Naive thymus-derived CD4-positive, alpha-beta T cell (primary cell): Measurements from ENCODE around the gene RTEL1. TPM values are rescaled to one million over a fixed set of nuclear protein-coding genes. Genes with fewer than 3 reads are reported as not detected.
A peak's percentile ranks its signal among the peaks of the same experiment; 100 is the strongest.
"Not testable (repeated sequence)": the region's sequence is repeated elsewhere in the genome, so short reads cannot be mapped to it uniquely, and the experiment has no call there.

Experiments
- ATAC-seq: fragments of 150-1000 bp; cut with Tn5 transposase; 2 replicates; pipeline ENCODE4 v1.10.0; 2021; ENCODE audit warnings: mild to moderate bottlenecking, moderate library complexity
- CTCF ChIA-PET: fragments of 350-600 bp; sonication (Branson Sonifier 250); formaldehyde crosslinking; loops from one replicate; lab custom pipeline; 2021; ENCODE audit warnings: antibody characterized with exemption; lab: Charles Lee
- POLR2A ChIA-PET: fragments of 350-600 bp; sonication (Branson Sonifier 250); formaldehyde crosslinking; loops from one replicate; lab custom pipeline; 2021; ENCODE audit warnings: antibody characterized with exemption, inconsistent platforms; lab: Charles Lee
- DNase-seq, 9 donors: peaks; one replicate each; pipeline versions ENCODE4 v3.0.0 to v3.0.0-alpha.2; 2020 to 2022; ENCODE audit warnings: mixed read lengths in 1 of 9
- H3K27ac ChIP-seq: one replicate; pipeline ENCODE4 v1.7.0; 2013; ENCODE audit warnings: mild to moderate bottlenecking, low read depth, low read length, moderate library complexity
- H3K27me3 ChIP-seq, 2 donors: one replicate each; pipeline ENCODE4 v1.7.0; 2013; ENCODE audit warnings: low read length in 2 of 2, mild to moderate bottlenecking in 2 of 2, moderate library complexity in 2 of 2; ENCODE audit not compliant: control insufficient read depth in 2 of 2, insufficient read depth in 2 of 2
- H3K36me3 ChIP-seq, 3 experiments: 1 replicate in 2 of 3; 2 replicates in 1 of 3; pipeline ENCODE4 v1.7.0; 2013; ENCODE audit warnings: low read length in 3 of 3, mild to moderate bottlenecking in 3 of 3, moderate library complexity in 1 of 3; ENCODE audit not compliant: insufficient read depth in 3 of 3, control insufficient read depth in 2 of 3
- H3K4me1 ChIP-seq, 2 donors: one replicate each; pipeline ENCODE4 v1.7.0; 2013; ENCODE audit warnings: low read length in 2 of 2, mild to moderate bottlenecking in 2 of 2, moderate library complexity in 1 of 2; ENCODE audit not compliant: control insufficient read depth in 2 of 2, insufficient read depth in 2 of 2
- H3K4me3 ChIP-seq: 2 replicates; pipeline ENCODE4 v1.7.0; 2013; ENCODE audit warnings: mild to moderate bottlenecking, low read length
- H3K9me3 ChIP-seq, 3 experiments: 1 replicate in 2 of 3; 2 replicates in 1 of 3; pipeline ENCODE4 v1.7.0; 2013; ENCODE audit warnings: low read length in 3 of 3; ENCODE audit not compliant: control insufficient read depth in 2 of 3
- H3K27ac Mint-ChIP-seq, 9 donors: one replicate each; pipeline ENCODE4 v1.8.0; 2020 to 2022; ENCODE audit warnings: mixed read lengths in 9 of 9, mild to moderate bottlenecking in 8 of 9, moderate library complexity in 5 of 9, inconsistent platforms in 2 of 9
- H3K27me3 Mint-ChIP-seq, 5 donors: one replicate each; pipeline ENCODE4 v1.8.0; 2021 to 2022; ENCODE audit warnings: mixed read lengths in 5 of 5, mild to moderate bottlenecking in 1 of 5
- H3K36me3 Mint-ChIP-seq, 5 donors: one replicate each; pipeline ENCODE4 v1.8.0; 2020 to 2022; ENCODE audit warnings: mixed read lengths in 5 of 5, mild to moderate bottlenecking in 3 of 5, inconsistent platforms in 1 of 5
- H3K4me1 Mint-ChIP-seq, 7 donors: one replicate each; pipeline ENCODE4 v1.8.0; 2020 to 2022; ENCODE audit warnings: mixed read lengths in 7 of 7, mild to moderate bottlenecking in 3 of 7, inconsistent platforms in 1 of 7
- H3K4me3 Mint-ChIP-seq, 10 donors: one replicate each; pipeline ENCODE4 v1.8.0; 2020 to 2022; ENCODE audit warnings: mild to moderate bottlenecking in 10 of 10, mixed read lengths in 10 of 10, moderate library complexity in 6 of 10, inconsistent platforms in 2 of 10
- H3K9me3 Mint-ChIP-seq, 11 donors: one replicate each; pipeline ENCODE4 v1.8.0; 2020 to 2022; ENCODE audit warnings: mixed read lengths in 11 of 11, mild to moderate bottlenecking in 4 of 11, inconsistent platforms in 1 of 11, moderate library complexity in 1 of 11
- intact Hi-C, 2 donors: fragments of 100-400 bp; cut with micrococcal nuclease; formaldehyde crosslinking; loops; one replicate each; pipeline ENCODE4 v1.15.1; 2023
- polyA plus RNA-seq, 2 donors: library from polyadenylated mRNA; unstranded; fragments of 300-500 nt; fragmentation: Illumina TruSeq; gene quantifications; one replicate each; pipeline ENCODE4 v1.2.3, GENCODE V29; 2021
- total RNA-seq, 6 experiments: library from RNA in 5 of 6; stranded (reverse) in 5 of 6; gene quantifications; 1 replicate in 5 of 6; 2 replicates in 1 of 6; pipeline ENCODE4 v1.2.3 and lab custom pipeline; 2021 to 2026

Gene RTEL1
- total and polyA plus RNA-seq, 7 experiments from 2014 or later: 1.9 to 47.2 (median 31.6) TPM

DNA sequence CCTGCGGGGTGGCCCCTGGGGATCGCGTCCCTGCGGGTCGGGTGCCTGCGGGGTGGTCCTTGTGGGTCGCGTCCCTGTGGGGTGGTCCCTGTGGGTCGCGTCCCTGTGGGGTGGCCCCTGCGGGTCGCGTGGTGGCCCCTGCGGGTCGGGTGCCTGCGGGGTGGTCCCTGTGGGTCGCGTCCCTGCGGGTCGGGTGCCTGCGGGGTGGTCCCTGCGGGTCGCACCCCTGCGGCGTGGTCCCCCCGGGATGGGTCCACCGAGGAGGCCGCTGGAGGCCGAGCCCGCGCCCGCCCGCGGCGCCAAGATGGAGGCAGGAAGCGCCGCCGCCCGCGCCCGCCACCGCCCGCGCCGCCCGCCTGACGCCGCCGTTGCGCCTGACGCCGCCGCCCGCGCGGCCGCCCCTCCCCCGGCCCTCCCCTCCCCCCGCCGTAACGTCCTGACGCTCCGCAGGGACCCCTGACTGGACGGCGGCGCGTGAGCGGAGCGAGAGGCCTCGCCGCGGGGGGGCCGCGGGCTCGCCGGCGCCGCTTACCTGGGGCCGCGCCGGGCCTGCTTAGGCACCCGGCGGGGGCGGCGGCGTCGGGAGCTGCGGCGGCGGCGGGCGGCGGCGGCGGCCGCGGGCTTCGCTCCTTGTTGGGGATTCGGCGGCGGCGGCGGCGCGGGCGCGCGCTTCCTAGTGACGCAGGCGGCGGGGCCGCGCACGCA, 31.5 kb upstream of the RTEL1 start, which contains the start of gene GMEB2:
Gene GMEB2, minus strand, starts transcription at position 678 of the 705 bp plus-strand sequence. CDS start 7,704 bp downstream, outside the sequence.
- Histone ChIP-seq H3K4me1 (peaks cover 28 to 35% of the 10 kb centered on the region in 2 donors), H3K4me3 (peak within 1 kb of the TSS; percentile 96), H3K9me3 (no peaks in the 10 kb centered on the region), H3K36me3 (peaks cover 0 to 11% (median 0%) of the 10 kb centered on the region in 3 experiments), H3K27ac (peak within 1 kb of the TSS; percentile 98), H3K27me3 (no peaks in the 10 kb centered on the region)
- peaks cover 27 to 64% (median 44%) of the 10 kb centered on the region in 7 donors for H3K4me1 Mint-ChIP-seq
- intact Hi-C loops: loop anchor here (1.0 to 10.0 kb wide), 14 partner anchors 9 to 832 kb away; partner anchors contain the start of genes RTEL1 (in 2 of the 2), UCKL1 (in 2 of the 2), ARFGAP1 (in 1 of the 2) and ARFRP1 (in 1 of the 2)
- CTCF ChIA-PET: interaction anchor here (1.4 kb wide), 1 partner anchor 15 kb away, joined by 6 read pairs; no protein-coding TSS in a partner anchor
- peak; percentile 64 for ATAC-seq
- peaks cover 4 to 27% (median 13%) of the 10 kb centered on the region in 5 donors for H3K36me3 Mint-ChIP-seq
- H3K27me3 Mint-ChIP-seq: no peaks in the 10 kb centered on the region
- peaks cover 0 to 2% (median 0%) of the 10 kb centered on the region in 11 donors for H3K9me3 Mint-ChIP-seq
- peak within 1 kb of the TSS; percentile 93 to 98 (median 95) for H3K27ac Mint-ChIP-seq
- H3K4me3 Mint-ChIP-seq: peak within 1 kb of the TSS; percentile 93 to 99 (median 98)
- POLR2A ChIA-PET: interaction anchor here (0.7 to 13.3 kb wide), 12 partner anchors 9 to 354 kb away, joined by 3 to 552 read pairs (median 8); partner anchors contain the start of genes ARFRP1, LIME1, PPDPF and PRPF6
- peak in 3 of 9 donors; percentile 75 to 91 (median 80) for DNase-seq

DNA sequence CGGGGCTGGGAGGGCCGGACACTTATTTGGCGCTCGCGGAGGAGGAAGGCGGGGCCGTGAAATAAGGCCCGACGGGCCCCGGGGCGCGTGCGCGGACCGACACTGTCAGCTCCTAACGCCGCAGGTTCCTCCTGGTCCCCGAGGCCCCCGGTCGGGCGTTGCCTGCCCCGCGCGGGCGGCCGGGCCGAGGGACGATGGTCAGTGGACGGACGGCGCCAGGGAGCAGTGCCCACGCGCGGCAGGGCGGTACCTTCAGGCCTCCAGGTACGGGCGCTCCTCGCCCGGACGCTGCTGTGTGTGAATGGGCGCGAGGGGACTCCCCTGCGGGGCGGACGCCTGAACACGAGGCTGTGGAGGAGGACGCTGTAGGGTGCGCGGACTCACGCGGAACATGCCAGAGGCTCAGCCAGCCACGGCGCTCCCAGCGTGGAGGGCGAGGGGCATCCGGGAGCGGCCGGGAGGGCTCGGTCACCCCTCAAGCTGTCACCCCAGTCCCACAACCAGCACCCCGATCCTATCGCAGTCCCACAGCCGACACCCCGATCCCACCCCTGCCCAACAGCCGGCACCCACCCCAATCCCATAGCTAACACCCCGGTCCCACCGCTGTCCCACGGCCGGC, 30.9 kb upstream of the RTEL1 start:
- ChIA-PET POLR2A (interaction anchor here (0.6 to 13.3 kb wide), 15 partner anchors 10 to 525 kb away, joined by 3 to 552 read pairs (median 6); partner anchors contain the start of genes ARFRP1, LIME1, PPDPF and PRPF6), CTCF (interaction anchor here (1.4 kb wide), 1 partner anchor 15 kb away, joined by 6 read pairs; no protein-coding TSS in a partner anchor)
- intact Hi-C loops: loop anchor here (1.0 to 10.0 kb wide), 14 partner anchors 8 to 832 kb away; partner anchors contain the start of genes RTEL1 (in 2 of the 2), UCKL1 (in 2 of the 2), ARFGAP1 (in 1 of the 2) and ARFRP1 (in 1 of the 2)
- ATAC-seq (peak; percentile 93), DNase-seq (peak; percentile 74 to 99 (median 97))
- H3K27ac Mint-ChIP-seq: peak overlapping the region; percentile 79 to 98 (median 95)
- H3K4me1 ChIP-seq: peaks cover 29 to 40% of the 10 kb centered on the region in 2 donors
- peak overlapping the region; percentile 93 to 99 (median 98) for H3K4me3 Mint-ChIP-seq
- peaks cover 28 to 64% (median 42%) of the 10 kb centered on the region in 7 donors for H3K4me1 Mint-ChIP-seq
- H3K27me3 ChIP-seq: no peaks in the 10 kb centered on the region
- H3K9me3 ChIP-seq: no peaks in the 10 kb centered on the region
- H3K9me3 Mint-ChIP-seq: peaks cover 0 to 2% (median 0%) of the 10 kb centered on the region in 11 donors
- peaks cover 0 to 11% (median 0%) of the 10 kb centered on the region in 3 experiments for H3K36me3 ChIP-seq
- no peaks in the 10 kb centered on the region for H3K27me3 Mint-ChIP-seq
- H3K27ac ChIP-seq: peak overlapping the region; percentile 85
- H3K4me3 ChIP-seq: peak overlapping the region; percentile 96
- peaks cover 4 to 27% (median 13%) of the 10 kb centered on the region in 5 donors for H3K36me3 Mint-ChIP-seq

DNA sequence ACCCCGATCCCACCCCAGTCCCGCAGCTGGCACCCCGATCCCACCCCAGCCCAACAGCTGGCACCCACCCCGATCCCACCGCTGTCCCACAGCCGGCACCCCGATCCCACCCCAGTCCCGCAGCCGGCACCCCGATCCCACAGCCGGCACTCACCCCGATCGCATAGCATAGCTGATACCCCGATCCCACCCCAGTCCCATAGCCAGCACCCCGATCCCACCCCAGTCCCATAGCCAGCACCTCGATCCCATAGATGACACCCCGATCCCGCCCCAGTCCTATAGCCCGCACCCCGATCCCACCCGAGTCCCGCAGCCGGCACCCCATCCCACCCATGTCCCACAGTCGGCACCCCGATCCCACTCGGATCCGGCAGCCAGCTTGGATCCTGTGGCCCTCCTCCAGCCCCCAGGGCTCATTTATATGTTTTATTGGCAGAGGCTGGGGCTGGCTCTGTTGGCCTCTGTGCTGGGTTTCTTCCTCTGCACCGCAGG, 30.3 kb upstream of the RTEL1 start:
- H3K27me3 Mint-ChIP-seq: no peaks in the 10 kb centered on the region
- CTCF ChIA-PET: interaction anchor here (1.4 kb wide), 1 partner anchor 14 kb away, joined by 6 read pairs; no protein-coding TSS in a partner anchor
- H3K36me3 Mint-ChIP-seq: peaks cover 4 to 22% (median 12%) of the 10 kb centered on the region in 5 donors
- H3K4me3 Mint-ChIP-seq: peak overlapping the region; percentile 93 to 99 (median 98)
- POLR2A ChIA-PET: interaction anchor here (0.6 to 13.3 kb wide), 12 partner anchors 10 to 526 kb away, joined by 3 to 552 read pairs (median 8); partner anchors contain the start of genes ARFRP1, LIME1, PPDPF and RTEL1
- Histone ChIP-seq H3K4me3 (peak overlapping the region; percentile 96), H3K4me1 (peaks cover 33 to 45% of the 10 kb centered on the region in 2 donors), H3K9me3 (no peaks in the 10 kb centered on the region), H3K27ac (peak overlapping the region; percentile 85), H3K36me3 (peaks cover 0 to 11% (median 0%) of the 10 kb centered on the region in 3 experiments), H3K27me3 (no peaks in the 10 kb centered on the region)
- peaks cover 0 to 2% (median 0%) of the 10 kb centered on the region in 11 donors for H3K9me3 Mint-ChIP-seq
- ATAC-seq: no peak
- DNase-seq: no peak
- peaks cover 25 to 64% (median 40%) of the 10 kb centered on the region in 7 donors for H3K4me1 Mint-ChIP-seq
- intact Hi-C loops: loop anchor here (1.0 to 10.0 kb wide), 14 partner anchors 8 to 833 kb away; partner anchors contain the start of genes RTEL1 (in 2 of the 2), UCKL1 (in 2 of the 2), ARFGAP1 (in 1 of the 2) and ARFRP1 (in 1 of the 2)
- peak overlapping the region; percentile 93 to 98 (median 95) for H3K27ac Mint-ChIP-seq

DNA sequence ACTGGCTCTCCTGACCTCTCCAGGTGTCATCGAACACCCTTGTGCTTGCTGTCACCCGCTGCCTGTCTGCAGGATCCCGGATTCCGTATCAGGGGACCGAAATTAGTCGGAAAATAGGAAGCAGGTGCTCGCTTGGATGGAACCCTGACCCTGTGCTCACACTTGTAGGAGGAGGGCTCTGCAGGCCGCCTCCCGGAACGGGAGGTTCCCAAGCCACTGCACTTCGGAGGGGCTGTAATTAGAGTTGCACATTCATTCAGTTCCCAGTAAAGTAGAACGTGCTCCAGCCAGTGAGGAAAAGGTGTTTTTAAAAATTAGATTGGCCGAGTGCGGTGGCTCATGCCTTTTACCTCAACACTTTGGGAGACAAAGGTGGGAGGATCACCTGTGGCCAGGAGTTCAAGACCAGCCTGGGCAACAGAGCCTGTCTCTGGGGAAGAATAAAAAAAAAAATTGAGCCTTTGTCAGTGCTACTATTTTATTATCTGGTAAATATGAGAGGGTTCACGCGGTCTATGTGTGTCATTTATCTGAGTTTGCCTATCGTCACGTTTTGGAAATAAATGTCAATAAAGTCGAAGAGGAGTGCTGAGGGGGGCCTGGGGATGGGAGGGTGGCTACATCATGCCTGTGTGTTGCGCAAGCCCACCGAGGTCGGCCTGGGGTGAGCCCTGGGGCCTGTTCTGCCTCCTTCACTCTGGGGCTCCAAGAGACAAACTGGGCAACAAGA, 29.7 kb upstream of the RTEL1 start:
- CTCF ChIA-PET: interaction anchor here (0.6 to 1.6 kb wide), 2 partner anchors 10 to 194 kb away, joined by 3 read pairs; no protein-coding TSS in a partner anchor
- ATAC-seq (no peak), DNase-seq (peak in 7 of 9 donors; percentile 25 to 69 (median 57))
- intact Hi-C loops: loop anchor here in 1 of 2 donors (5.0 to 10.0 kb wide), 3 partner anchors 79 to 834 kb away; partner anchors contain the start of genes ARFRP1, MRGBP, UCKL1 and ZGPAT
- H3K9me3 ChIP-seq: no peaks in the 10 kb centered on the region
- H3K27ac ChIP-seq: peak overlapping the region; percentile 85
- Mint-ChIP-seq H3K27ac (peak overlapping the region; percentile 93 to 98 (median 95)), H3K36me3 (peaks cover 4 to 22% (median 10%) of the 10 kb centered on the region in 5 donors), H3K4me1 (peaks cover 23 to 67% (median 43%) of the 10 kb centered on the region in 7 donors), H3K9me3 (peaks cover 0 to 2% (median 0%) of the 10 kb centered on the region in 11 donors), H3K27me3 (no peaks in the 10 kb centered on the region), H3K4me3 (peak overlapping the region; percentile 93 to 99 (median 98))
- H3K4me3 ChIP-seq: peak overlapping the region; percentile 96
- POLR2A ChIA-PET: interaction anchor here (0.6 to 13.3 kb wide), 7 partner anchors 11 to 345 kb away, joined by 3 to 552 read pairs (median 9); partner anchors contain the start of genes PPDPF and RTEL1
- H3K4me1 ChIP-seq: peaks cover 34 to 51% of the 10 kb centered on the region in 2 donors
- peaks cover 0 to 11% (median 0%) of the 10 kb centered on the region in 3 experiments for H3K36me3 ChIP-seq
- no peaks in the 10 kb centered on the region for H3K27me3 ChIP-seq

DNA sequence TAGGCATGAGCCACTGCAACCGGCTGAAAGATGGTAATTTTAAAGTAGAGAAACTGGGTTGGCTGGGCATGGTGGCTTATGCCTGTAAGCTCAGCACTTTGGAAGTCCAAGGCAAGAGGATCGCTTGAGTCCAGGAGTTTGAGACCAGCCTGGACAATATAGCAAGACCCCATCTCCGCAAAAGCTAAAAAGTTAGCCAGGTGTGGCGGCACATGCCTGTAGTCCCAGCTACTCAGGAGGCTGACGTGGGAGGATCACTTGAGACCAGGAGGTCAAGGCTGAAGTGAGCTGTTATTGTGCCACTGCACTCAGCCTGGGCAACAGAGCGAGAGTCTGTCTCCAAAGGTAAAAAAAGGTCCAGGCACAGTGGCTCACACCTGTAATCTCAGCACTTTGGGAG, 27.2 kb upstream of the RTEL1 start:
- H3K4me3 Mint-ChIP-seq: peak overlapping the region in 8 of 10 donors; percentile 21 to 43 (median 29)
- intact Hi-C loops, ATAC-seq, H3K4me3 ChIP-seq, DNase-seq, H3K27me3 ChIP-seq, H3K27me3 Mint-ChIP-seq, H3K9me3 ChIP-seq, H3K27ac ChIP-seq, H3K9me3 Mint-ChIP-seq: not testable (repeated sequence)
- Histone ChIP-seq H3K4me1 (peaks cover 57 to 58% of the 10 kb centered on the region in 2 donors), H3K36me3 (peaks cover 0 to 11% (median 0%) of the 10 kb centered on the region in 3 experiments)
- ChIA-PET CTCF (interaction anchor here (0.9 to 3.1 kb wide), 3 partner anchors 11 to 93 kb away, joined by 3 to 13 read pairs (median 3); no protein-coding TSS in a partner anchor), POLR2A (interaction anchor here (1.0 to 13.3 kb wide), 4 partner anchors 8 to 347 kb away, joined by 3 to 552 read pairs (median 4); partner anchors contain the start of gene STMN3)
- H3K4me1 Mint-ChIP-seq: peaks cover 24 to 72% (median 49%) of the 10 kb centered on the region in 7 donors
- peaks cover 4 to 20% (median 13%) of the 10 kb centered on the region in 5 donors for H3K36me3 Mint-ChIP-seq
- H3K27ac Mint-ChIP-seq: peak overlapping the region in 7 of 9 donors; percentile 66 to 98 (median 91)
